A549 (cell line): Measurements from ENCODE around the gene ADAMTS2.

Source experiments
- BHLHE40 ChIP-seq: IDR thresholded peaks from 2 replicates; pipeline ENCODE4 v1.6.1; 2012; ENCODE audit warnings: low read depth, low read length, inconsistent platforms
- CHD2 ChIP-seq: fragments of 150-350 bp; IDR thresholded peaks from 2 replicates; pipeline ENCODE4 v1.6.1; 2014; ENCODE audit warnings: low read length; ENCODE audit not compliant: partially characterized antibody
- CHD4 ChIP-seq: fragments of 200-600 bp; sonication (generic); IDR thresholded peaks from 2 replicates; pipeline ENCODE4 v1.6.1; 2016; ENCODE audit warnings: antibody characterized with exemption, mild to moderate bottlenecking, borderline replicate concordance
- KDM5A ChIP-seq: fragments of 200-600 bp; sonication (generic); IDR thresholded peaks from 2 replicates; pipeline ENCODE4 v1.6.1; 2016; ENCODE audit warnings: antibody characterized with exemption, mild to moderate bottlenecking
- MAZ ChIP-seq: fragments of 150-350 bp; IDR thresholded peaks from 2 replicates; pipeline ENCODE4 v1.6.1; 2014; ENCODE audit warnings: antibody characterized with exemption, low read depth, low read length, borderline replicate concordance
- POLR2A ChIP-seq: IDR thresholded peaks from 2 replicates; pipeline ENCODE4 v1.6.1; 2012; ENCODE audit warnings: mild to moderate bottlenecking, low read length
- ZFP36 ChIP-seq: fragments of 450-650 bp; IDR thresholded peaks from 2 replicates; pipeline ENCODE4 v1.6.1; 2014; ENCODE audit warnings: borderline replicate concordance; ENCODE audit not compliant: partially characterized antibody
- ZSCAN20 ChIP-seq: fragments of 250-450 bp; sonication (Bioruptor Pico); IDR thresholded peaks from 2 replicates; pipeline ENCODE4 v1.8.0; 2022; ENCODE audit warnings: mild to moderate bottlenecking, moderate library complexity
- TF ChIP-seq, protein P1 (sequence below): fragments of >200 bp; sonication (Bioruptor Twin); formaldehyde crosslinking; IDR thresholded peaks from 3 replicates; pipeline ENCODE4 v1.5.1; 2016
- TF ChIP-seq, protein P2 (sequence below): fragments of 150-350 bp; IDR thresholded peaks from 2 replicates; pipeline ENCODE4 v1.6.1; 2014; ENCODE audit warnings: low read depth, mild to moderate bottlenecking, low read length
- TF ChIP-seq, protein P3 (sequence below): fragments of 250-450 bp; sonication (Bioruptor Pico); IDR thresholded peaks from 2 replicates; pipeline ENCODE4 v1.5.0; 2021; ENCODE audit warnings: mild to moderate bottlenecking, moderate library complexity, borderline replicate concordance
- TF ChIP-seq, protein P4 (sequence below): fragments of 200-600 bp; sonication (generic); IDR thresholded peaks from 2 replicates; pipeline ENCODE4 v1.6.1; 2016; ENCODE audit warnings: antibody characterized with exemption, mild to moderate bottlenecking, moderate library complexity

DNA sequence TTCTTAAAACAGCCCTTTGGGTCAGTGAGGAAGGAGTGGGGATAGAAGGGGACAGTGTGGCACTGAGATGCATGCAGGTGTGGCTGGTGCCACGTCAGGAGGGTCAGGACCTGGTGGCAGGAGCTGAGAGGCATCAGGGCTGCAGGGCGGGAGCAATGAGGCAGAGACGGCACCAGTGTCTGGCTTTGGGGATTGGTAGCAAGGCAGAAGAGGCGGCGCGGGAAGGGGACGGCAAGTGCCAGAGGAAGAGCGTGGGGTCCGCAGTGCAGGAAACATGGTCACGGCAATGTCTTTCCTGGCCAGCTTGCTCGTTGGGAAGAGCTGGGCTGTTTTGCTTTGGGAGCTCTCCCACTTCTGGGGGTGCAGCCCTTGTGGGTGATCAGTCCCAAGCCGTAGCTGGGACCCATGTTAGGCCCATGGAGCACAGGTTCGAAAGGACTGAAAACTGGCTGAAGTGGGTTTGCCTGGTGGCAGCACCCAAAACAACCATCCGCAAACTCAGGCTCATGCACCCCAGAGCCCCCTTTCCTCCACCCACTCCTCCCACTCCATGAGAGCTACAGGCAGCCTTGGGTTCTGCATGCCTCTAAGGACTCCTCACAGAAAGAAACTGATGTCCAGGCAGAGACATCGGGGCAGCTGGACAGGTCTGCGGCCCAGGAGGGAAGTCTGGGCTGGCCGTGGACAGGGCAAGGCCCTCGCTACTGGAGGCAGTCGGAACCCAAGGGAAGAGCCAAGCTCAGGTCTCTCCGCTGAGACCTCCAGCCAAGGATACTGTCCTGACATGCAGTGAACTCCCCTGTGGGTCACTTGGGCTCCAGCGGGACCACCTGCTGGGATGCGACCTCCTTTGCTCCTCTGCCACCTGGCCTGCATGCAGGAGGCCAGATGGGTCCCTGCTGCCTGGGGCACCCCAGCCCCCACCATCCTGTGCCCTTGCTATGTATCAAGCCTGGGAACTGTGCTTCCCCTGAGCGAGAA, 180.6 kb downstream of the ADAMTS2 start:
- TF ChIP-seq, protein P1, sequence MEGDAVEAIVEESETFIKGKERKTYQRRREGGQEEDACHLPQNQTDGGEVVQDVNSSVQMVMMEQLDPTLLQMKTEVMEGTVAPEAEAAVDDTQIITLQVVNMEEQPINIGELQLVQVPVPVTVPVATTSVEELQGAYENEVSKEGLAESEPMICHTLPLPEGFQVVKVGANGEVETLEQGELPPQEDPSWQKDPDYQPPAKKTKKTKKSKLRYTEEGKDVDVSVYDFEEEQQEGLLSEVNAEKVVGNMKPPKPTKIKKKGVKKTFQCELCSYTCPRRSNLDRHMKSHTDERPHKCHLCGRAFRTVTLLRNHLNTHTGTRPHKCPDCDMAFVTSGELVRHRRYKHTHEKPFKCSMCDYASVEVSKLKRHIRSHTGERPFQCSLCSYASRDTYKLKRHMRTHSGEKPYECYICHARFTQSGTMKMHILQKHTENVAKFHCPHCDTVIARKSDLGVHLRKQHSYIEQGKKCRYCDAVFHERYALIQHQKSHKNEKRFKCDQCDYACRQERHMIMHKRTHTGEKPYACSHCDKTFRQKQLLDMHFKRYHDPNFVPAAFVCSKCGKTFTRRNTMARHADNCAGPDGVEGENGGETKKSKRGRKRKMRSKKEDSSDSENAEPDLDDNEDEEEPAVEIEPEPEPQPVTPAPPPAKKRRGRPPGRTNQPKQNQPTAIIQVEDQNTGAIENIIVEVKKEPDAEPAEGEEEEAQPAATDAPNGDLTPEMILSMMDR, result no peak
- TF ChIP-seq, protein P2, sequence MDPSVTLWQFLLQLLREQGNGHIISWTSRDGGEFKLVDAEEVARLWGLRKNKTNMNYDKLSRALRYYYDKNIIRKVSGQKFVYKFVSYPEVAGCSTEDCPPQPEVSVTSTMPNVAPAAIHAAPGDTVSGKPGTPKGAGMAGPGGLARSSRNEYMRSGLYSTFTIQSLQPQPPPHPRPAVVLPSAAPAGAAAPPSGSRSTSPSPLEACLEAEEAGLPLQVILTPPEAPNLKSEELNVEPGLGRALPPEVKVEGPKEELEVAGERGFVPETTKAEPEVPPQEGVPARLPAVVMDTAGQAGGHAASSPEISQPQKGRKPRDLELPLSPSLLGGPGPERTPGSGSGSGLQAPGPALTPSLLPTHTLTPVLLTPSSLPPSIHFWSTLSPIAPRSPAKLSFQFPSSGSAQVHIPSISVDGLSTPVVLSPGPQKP, result no peak
- TF ChIP-seq, protein P3, sequence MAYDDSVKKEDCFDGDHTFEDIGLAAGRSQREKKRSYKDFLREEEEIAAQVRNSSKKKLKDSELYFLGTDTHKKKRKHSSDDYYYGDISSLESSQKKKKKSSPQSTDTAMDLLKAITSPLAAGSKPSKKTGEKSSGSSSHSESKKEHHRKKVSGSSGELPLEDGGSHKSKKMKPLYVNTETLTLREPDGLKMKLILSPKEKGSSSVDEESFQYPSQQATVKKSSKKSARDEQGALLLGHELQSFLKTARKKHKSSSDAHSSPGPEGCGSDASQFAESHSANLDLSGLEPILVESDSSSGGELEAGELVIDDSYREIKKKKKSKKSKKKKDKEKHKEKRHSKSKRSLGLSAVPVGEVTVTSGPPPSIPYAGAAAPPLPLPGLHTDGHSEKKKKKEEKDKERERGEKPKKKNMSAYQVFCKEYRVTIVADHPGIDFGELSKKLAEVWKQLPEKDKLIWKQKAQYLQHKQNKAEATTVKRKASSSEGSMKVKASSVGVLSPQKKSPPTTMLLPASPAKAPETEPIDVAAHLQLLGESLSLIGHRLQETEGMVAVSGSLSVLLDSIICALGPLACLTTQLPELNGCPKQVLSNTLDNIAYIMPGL (CRISPR knock-in tag), result no peak
- TF ChIP-seq POLR2A (no peak), BHLHE40 (no peak), MAZ (no peak), ZSCAN20 (CRISPR knock-in tag) (no peak), ZFP36 (no peak), CHD4 (no peak), KDM5A (no peak), CHD2 (no peak)
- TF ChIP-seq, protein P4, sequence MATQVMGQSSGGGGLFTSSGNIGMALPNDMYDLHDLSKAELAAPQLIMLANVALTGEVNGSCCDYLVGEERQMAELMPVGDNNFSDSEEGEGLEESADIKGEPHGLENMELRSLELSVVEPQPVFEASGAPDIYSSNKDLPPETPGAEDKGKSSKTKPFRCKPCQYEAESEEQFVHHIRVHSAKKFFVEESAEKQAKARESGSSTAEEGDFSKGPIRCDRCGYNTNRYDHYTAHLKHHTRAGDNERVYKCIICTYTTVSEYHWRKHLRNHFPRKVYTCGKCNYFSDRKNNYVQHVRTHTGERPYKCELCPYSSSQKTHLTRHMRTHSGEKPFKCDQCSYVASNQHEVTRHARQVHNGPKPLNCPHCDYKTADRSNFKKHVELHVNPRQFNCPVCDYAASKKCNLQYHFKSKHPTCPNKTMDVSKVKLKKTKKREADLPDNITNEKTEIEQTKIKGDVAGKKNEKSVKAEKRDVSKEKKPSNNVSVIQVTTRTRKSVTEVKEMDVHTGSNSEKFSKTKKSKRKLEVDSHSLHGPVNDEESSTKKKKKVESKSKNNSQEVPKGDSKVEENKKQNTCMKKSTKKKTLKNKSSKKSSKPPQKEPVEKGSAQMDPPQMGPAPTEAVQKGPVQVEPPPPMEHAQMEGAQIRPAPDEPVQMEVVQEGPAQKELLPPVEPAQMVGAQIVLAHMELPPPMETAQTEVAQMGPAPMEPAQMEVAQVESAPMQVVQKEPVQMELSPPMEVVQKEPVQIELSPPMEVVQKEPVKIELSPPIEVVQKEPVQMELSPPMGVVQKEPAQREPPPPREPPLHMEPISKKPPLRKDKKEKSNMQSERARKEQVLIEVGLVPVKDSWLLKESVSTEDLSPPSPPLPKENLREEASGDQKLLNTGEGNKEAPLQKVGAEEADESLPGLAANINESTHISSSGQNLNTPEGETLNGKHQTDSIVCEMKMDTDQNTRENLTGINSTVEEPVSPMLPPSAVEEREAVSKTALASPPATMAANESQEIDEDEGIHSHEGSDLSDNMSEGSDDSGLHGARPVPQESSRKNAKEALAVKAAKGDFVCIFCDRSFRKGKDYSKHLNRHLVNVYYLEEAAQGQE, result no peak
